GM10266 (cell line): ENCODE results near the gene MLYCD.

Experiments used
- DNase-seq: peaks from one replicate; pipeline ENCODE4 v3.0.0; 2012; ENCODE audit errors: extremely low spot score
- CTCF ChIP-seq: IDR thresholded peaks from 2 replicates; pipeline ENCODE4 v1.5.1; 2012; ENCODE audit warnings: mild to moderate bottlenecking, low read depth; ENCODE audit not compliant: control insufficient read depth, insufficient read depth; ENCODE audit errors: missing control alignments

The MLYCD gene

GRCh38 chr16:83963277-83964119 lies 64.6 kb downstream of the MLYCD start:
- DNase-seq, result no peak
- TF ChIP-seq CTCF, result no peak

- TF ChIP-seq CTCF, result no peak
Observed at GRCh38 chr16:83964684-83965443, 65.9 kb downstream of the MLYCD start.

GRCh38 chr16:83965444-83966152 lies 66.7 kb downstream of the MLYCD start:
- TF ChIP-seq CTCF, result no peak
- no peak for DNase-seq

More at GRCh38 chr16:83964684-83965443, 65.9 kb downstream of the MLYCD start:
- no peak for DNase-seq

GRCh38 chr16:83966153-83966696 lies 67.3 kb downstream of the MLYCD start:
- TF ChIP-seq CTCF, result no peak
- no peak for DNase-seq

- TF ChIP-seq CTCF, result no peak
- no peak for DNase-seq
Observed at GRCh38 chr16:83967091-83967490, 68.2 kb downstream of the MLYCD start.

GRCh38 chr16:83967838-83968305 lies 69.0 kb downstream of the MLYCD start, which contains the start of gene NECAB2:
Gene NECAB2 (plus strand): TSS chr16:83968244. CDS start chr16:83968649, 405 bp downstream.
- DNase-seq, result peak; percentile 90
- peak; percentile 81 for TF ChIP-seq CTCF
